NCI-H526 treated with DMSO at 0.1 percent for 48 hours (cell line): ENCODE data around the gene ROR1.

Experiments used
- DNase-seq: peaks from one replicate; lab custom pipeline; 2025; lab: John Stamatoyannopoulos, UW

Gene ROR1

DNA sequence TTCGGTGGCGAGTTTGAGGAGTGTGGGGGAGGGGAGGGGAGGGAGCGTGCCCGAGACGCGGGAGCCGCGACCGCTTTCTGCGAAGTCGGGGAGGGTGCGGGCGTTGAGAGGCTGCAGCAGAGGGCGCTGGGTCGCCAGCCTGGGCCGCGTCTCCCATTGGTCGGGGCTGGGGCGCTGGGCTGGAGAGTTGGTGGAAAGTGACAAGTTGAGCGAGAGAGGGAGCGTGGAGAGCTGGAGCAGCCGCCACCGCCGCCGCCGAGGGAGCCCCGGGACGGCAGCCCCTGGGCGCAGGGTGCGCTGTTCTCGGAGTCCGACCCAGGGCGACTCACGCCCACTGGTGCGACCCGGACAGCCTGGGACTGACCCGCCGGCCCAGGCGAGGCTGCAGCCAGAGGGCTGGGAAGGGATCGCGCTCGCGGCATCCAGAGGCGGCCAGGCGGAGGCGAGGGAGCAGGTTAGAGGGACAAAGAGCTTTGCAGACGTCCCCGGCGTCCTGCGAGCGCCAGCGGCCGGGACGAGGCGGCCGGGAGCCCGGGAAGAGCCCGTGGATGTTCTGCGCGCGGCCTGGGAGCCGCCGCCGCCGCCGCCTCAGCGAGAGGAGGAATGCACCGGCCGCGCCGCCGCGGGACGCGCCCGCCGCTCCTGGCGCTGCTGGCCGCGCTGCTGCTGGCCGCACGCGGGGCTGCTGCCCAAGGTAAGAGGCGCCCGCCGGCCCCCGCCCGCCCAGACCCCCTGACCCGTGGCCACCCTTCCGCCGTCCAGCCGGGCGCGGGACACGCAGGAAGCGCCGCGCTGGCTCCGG is at the start of gene ROR1:
Gene ROR1, plus strand, starts transcription at position 203 of the 802 bp plus-strand sequence.
- peak; percentile 66 for DNase-seq

DNA sequence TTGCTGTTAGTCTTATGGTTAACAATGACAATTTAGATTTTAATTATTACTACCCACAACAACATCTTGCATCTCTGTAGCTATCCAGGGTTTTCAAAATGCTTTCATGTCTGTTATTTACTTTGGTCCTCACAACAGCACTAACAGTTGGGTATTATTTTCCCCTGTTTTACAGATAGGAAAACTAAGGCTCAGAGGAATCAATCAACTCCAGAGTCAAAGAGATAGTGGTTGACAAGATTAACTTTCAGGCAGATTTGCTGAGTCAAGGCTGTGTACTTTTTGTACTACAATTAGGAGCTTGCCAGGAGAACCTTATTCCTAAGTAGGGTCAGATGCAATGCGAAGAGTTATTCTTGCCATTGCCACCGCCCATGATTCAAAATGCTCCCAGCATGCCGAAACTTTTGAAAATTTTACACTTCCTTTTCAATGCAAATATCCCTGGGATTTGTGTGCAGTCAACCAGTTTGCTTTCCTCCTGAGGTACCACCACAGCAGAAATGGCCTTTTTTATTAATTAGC is 49.4 kb upstream of the ROR1 start:
- DNase-seq, result no peak

DNA sequence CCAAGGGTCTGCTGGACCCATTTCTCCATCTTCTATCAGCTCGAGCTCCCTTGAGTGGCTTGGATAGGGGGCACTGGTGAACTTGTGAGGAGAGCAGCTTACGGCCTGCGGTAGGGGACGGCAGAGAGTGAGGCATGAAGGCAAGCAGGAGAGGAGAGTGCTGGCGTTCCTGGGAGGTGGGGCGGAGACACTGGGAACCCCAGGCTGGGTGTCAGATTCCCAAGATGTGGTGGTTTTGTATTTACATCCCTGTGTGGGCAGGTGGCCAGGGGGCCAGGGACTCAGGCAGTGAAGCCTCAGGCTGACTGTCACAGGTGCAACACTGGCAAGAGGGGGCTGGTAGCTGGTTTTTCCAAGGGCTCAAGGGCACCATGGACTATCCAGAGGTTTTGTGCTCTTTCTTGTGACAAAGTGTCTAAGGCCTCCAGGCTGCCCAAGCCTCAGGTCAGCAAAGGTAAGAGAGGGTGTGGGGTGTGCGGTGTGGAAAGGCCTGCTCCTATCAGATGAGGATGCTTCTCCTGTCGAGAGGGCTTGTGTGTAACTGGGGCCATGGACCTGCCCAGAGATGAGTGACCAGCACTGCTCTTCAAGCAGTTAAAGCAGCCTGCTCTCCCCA is 45.1 kb upstream of the ROR1 start:
- DNase-seq, result peak; percentile 29

DNA sequence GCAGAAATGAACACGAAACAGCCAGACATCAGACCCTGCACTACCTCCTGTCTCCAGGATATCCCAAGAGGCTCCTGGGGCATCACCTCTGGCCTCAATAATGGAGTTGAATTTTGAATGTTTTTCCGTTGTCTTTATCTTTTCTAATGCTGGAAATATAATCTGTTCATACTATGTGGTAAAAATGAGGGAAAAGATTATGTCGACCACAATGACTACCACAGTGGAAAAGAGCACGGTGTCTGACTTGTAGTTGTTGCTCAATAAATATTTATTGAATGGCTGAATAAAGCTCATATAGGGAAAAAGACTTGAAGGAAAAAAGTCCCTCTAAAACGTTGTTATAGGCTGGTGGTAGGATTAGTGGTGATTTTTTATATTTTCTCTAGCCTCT is 44.6 kb upstream of the ROR1 start:
- DNase-seq, result no peak

DNA sequence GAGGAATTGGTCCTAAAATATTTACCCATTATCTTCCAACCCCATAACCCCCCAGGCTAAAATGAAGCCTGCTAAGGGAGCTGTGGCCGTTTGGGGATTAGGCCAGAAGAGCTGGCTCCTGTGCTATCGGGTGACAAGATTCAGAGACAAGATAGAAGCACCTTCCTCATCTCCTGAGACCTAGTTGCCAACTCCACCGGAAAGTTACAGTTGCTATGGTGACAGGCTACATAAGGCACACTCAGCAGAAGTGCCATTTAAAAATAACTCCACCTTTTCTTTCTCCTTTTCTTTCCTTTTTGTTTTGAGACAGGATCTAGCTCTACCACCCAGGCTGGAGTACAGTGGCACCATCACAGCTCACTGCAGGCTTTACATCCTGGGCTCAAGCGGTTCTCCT is 43.6 kb upstream of the ROR1 start:
- DNase-seq, result peak; percentile 7

DNA sequence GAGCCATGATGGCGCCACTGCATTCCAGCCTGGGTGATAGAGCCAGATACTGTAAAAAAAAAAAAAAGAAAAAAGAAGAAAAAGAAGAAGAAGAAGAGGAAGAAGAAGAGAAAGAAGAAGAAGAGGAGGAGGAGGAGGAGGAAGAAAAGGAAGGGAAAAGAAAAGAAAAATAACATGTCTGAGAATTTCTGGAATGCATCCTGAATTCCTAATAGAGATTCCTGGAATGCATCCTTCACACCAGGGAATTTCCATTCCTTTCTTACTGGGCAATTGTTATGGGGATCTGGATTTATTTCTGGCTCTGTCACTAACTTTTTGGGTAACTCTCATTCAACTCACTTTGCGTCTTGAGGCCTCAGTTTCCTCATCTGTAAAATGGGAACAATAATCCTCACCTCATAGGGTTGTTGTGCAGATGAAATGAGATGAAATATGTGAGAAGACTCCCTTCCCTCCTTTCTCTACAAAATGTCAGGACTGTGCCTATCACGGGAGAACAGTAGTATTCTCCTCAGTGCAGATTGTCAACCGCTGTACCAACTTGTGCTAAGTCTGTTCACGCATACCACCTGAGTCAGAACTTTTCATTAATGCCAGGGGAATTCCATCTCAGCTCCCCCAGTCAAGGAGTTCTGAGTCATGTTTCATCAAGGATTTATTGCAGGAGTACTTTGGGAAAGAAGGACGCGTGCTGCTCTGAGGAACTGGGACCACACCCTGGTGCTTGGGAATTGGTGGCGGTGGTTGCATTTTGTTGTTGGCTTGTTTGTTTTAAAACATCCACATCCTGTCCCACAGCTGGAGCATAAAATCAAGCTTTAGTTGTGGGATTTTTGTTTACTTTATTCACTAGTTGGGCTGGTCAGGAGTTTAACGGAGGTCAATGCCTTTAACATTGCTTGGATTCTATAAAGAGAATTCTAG is 42.4 kb upstream of the ROR1 start:
- no peak for DNase-seq

DNA sequence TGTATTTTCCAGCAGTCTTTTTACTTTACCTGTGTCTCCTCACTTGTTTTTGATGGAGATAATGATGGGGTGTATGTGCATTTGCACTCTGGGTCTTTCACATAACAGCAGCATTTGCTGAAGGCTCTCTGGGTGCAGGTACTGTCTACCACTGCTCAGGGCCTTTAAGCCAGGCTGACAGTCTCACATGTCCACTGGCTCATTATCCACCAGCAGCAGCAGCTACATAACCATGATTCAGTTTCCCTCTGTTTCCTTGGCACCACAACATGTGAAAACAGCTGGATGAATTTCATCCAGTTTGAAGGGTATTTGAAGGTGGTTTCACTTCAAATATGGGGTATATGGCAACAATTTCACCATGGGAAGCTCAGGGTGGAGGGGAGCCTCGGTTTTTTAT is 41.2 kb upstream of the ROR1 start:
- DNase-seq, result no peak

DNA sequence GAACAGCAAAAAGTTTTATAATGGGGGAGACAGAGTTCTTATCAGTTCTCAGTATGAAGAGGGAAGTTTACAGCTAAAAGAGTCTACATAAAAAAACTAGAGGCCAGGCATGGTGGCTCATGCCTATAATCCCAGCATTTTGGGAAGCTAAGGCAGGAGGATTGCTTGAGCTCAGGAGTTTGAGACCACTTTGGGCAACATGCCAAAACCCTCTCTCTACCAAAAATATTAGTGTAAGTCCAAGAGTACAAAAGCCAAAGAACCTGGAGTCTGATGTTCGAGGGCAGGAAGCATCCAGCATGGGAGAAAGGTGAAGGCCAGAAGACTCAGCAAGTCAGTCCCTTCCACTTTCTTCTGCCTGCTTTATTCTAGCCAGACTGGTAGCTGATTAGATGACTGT is 35.0 kb upstream of the ROR1 start:
- no peak for DNase-seq

DNA sequence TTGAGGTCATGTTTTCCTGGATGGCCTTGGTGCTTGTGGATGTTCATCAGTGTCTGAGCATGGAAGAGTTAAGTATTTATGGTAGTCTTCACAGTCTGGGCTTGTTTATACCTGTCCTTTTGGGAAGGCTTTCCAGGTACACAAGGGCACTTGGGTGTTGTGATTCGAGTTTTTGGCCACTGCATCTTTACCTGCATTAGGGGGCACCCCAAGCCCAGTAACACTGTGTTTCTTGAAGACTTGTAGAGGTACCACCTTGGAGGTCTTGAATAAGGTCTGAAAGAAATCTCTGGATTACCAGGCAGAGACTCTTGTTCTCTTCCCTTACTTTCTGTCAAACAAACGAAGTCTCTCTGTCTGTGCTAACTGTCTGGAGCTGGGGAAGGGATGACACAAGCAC is 34.4 kb upstream of the ROR1 start:
- DNase-seq, result no peak

DNA sequence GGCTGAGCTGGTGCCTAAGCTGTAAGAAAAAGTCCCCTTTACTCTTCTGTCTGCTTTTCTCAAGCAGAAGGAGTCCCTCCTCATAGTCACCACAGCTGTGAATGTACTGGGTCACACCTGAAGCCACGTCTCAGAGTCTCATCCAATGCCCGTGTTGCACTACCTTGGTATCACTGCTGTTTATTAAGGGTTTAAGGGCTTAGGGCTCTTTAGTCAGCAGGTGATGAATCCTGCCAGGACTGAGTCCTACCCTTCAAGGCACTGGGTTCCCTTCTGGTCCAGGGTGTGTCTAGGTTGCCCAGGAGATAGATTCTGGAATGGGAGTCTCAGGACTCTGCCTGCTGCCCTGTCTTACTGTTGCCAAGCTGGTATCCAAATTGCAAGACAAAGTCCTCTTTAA is 33.4 kb upstream of the ROR1 start:
- no peak for DNase-seq

DNA sequence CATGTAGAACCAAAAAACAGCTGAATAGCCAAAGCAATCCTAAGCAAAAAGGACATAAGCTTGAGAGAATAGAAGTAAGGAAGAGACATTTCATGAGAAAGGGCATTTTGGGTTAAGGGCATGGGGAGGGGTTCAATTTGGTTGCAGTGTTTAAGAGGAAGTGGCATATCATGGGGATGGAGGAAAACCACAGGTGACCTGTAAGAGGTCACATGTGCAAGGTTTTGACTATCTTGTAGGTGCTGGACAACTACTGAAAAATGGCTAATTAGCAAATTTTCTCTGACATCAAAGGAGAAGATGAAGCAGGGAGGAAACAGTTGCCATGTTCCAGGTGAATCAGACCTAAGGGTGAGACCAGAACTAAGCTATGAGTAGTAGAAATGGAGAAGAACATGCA is 31.3 kb upstream of the ROR1 start:
- no peak for DNase-seq

DNA sequence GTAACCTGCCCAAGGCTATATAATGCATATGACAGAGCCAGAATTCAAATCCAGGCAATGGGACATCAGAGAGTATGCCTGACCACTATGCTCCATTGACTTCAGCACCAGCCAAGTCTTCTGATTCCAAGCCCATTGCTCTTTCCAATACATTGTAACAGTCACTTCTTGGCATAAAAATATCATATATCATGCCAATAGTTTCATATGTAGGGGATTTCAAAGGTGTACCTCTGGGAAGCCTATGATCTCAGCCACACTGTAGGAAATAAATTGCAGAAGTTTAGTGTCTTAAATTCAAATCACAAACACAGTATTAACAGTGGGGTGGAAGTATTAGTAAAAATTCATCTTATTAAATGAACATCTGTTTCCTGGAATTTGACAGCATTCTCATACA is 30.0 kb upstream of the ROR1 start:
- no peak for DNase-seq

DNA sequence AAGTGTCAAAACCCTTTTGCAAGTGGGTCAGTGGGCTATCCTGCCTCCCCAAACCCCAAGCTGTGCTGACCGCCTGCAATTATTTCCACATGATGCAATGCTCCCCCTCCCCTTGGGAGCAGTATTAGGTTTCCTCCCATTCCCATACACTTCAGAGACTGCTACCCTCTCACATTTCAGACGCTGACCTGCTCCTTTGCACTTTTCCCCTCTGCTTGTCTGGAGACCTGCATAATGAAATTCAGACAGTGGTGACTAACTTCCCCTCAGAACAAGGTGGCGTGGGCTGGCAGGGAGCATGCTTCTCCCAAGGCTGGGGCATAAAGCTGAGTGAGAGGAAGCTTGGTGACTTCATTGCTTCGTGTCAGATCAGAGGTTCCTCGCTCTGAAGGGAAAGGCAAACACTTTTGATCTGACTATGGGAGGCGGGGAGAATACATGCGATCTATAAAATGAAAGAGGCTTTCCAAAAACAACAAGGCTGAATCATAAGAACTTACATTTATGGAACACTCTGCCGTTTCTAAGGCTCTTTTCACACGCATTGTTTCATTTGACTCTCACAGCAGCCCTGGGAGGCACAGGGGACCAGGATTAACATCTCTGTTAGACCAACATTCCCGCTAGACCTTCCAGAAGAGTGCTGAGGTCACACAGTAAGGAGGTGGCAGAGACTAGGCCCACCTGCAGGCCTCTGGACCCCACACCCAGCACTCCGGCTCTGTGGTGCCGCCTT is 27.5 kb upstream of the ROR1 start:
- DNase-seq, result no peak

DNA sequence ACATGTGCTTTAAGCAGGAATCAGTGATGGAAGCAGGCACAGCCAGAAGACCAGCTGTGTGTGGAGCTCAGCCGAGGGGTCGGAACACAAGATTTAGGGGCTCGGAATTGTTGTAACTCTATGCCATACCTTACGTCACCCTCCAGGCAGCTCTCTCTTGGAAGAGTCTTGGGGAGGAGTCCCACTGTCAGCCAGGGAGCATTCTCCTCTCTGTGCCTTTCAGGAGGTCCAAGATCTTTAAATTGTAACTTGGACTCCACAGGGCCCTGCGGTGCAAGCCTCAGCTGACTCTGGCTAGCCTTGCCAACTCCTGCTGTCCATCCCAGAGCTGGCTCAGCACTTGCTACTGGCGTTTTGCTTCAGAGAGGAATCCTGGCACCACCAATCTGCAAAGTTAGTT is 26.4 kb upstream of the ROR1 start:
- no peak for DNase-seq

DNA sequence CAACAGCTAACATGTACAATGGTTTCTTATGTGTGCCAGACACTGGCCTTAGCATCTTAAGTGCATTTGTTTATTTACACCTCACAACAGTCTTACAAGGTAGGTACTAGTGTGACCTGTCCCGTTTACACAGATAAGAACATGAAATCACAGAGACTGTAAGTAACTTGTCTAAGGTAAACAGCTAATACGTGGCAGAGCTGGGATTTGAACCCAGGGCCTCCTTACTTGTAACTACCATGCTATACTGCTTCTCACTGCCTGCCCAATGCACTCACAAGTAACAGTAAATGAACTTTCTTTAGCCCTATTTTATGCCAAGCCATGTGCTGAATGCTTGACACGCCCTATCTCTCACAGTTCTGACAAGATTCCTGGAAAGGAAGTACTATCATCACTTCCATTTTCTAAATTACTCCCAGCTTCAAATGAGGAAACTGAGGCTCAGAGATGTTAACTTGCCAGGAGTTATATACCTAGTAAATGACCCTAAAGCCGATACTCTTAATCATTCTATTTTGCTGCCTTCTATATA is 25.7 kb upstream of the ROR1 start:
- DNase-seq, result no peak

DNA sequence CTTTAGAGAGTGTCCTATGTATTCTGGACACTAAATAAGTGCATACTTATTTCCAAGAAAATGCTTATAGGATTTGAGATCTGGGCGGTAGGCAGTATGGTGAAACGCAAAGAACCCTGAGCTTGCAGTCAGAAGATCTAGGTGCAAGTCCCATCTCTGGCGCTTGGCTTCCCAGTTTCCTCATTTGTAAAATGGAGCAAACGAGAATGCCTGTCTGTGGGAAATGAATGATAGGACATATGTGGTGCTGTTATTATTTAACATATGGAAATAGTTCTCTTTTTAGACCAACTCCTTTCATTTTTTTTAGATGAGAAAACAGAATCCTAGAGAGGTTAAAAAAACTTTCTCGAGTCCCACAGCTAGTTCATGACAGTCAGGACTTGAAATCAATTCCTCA is 25.2 kb upstream of the ROR1 start:
- DNase-seq, result no peak

DNA sequence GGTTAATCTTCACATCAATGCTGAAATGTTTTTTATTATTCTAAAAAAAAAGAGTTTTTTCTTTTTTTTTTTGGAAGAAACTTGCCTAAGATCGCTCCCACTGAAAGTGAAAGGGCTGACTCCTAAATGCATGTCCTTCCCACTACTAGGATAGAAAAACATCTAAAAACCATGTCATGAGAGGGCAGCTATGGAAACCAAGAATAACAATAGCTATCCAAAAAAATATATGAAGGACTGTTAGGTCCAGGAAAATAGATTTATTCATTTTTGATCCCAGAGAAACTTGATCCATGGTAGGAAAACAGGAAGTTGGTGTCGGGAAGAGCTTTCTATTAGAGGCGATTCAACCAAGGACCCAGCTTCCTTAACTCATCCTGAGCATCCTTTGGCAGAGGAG is 23.1 kb upstream of the ROR1 start:
- DNase-seq, result no peak

DNA sequence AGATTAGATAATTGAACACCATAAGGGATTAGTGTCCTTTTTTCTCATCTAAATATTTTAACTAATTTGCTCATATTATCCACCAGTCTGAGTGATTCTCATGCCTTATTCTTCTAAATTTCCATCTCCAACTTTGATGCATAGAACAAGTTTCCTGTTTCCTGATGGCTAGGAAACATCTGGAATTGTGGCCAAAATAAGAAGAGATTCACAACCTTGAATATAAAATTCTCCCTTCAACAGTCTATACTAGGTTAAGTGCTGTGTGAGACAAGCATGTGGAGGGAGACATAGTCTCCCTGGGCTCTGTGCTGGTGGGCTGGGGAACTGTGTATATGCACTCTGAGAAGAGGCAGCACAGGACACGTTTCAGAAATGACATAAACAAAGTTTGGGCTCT is 21.6 kb upstream of the ROR1 start:
- DNase-seq, result no peak

DNA sequence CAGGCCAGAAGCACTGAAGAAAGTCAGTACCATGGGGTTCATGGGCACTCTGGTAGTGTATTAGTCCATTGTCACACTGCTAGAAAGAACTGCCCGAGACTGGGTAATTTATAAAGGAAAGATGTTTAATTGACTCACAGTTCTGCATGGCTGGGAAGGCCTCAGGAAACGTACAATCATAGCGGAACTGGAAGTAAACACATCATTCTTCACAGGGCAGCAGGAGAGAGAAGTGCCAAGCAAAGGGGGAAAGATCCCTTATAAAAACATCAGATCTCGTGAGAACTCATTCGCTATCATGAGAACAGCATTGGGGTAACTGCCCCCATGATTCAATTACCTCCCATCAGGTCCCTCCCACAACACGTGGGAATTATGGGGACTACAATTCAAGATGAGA is 20.2 kb upstream of the ROR1 start:
- no peak for DNase-seq

DNA sequence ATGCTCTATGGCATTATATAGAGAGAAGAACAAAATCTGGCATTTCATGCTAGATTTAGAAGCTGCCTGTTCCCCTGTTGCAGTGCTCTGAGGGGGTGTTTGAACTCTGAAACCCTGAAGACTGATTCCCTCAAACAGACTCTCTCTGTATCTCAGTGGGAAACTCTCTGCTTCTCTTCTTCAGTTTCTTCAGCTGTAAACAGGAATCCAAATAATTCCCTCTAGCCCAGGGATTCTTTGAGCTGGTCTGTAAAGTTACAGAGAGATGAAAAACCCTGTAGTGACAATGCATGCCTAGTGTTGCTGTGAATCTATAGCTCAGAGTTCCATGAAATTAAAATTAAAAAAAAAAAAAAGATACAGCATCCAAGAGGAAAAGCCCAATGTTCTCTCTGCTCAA is 17.0 kb upstream of the ROR1 start:
- no peak for DNase-seq

DNA sequence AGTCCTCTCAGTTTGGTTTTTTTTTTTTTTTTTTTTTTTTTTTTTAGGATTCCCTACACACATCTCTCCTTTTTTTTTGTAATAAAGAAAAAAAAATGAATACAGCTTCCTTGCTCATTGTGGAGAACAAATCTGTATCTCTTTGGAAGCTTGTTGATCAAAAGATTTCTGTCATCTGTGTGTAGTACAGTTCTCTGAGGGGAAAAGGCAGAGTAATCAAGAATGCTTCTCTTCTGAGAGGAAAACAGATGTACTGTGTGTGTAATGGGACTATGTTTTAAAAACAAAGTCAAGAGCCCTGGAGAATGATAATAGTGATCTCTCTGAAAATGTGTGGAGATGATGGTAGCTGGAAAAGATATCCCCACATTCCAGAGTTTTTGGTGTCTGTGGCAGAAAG is 16.5 kb upstream of the ROR1 start:
- DNase-seq, result no peak

DNA sequence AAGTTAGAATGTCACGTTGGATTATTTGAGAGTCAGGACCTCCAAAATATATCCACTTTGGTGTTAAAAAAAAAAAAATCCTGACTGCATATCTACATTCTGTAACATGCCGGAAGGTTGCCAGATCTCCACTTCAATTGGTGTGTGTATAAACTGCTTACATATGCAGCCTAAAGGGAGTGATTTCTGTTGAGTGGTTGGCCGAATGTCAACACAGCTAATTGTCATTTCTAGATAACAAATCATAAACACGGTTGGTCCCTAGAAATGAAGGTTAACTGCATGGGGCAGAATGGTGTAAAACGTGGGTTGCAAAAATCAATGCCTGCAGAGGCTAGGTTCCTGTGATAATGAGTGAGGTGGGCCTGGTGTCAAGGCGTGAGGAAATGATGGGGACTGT is 15.0 kb upstream of the ROR1 start:
- DNase-seq, result no peak
